ENCODE results near the gene CEP104. TPM values are rescaled to one million over a fixed set of nuclear protein-coding genes. Genes with fewer than 3 reads are reported as not detected.

The CEP104 gene
- total and polyA plus RNA-seq, 9 of the 15 experiments (the other 6 are each of a cell fraction or from before 2014, with no cell fraction given): 11.2 to 63.4 (median 42.6) TPM

GRCh38 chr1:3774946-3775489 is 82.0 kb downstream of the CEP104 start (continued):
- TF ChIP-seq DEAF1 (CRISPR knock-in tag; IDR thresholded peaks at IDR 0.05) (no peak), ZNF24 (IDR thresholded peaks at IDR 0.05) (no peak), DIDO1 (tag; IDR thresholded peaks at IDR 0.05; ENCODE audit: low read depth) (no peak), HCFC1 (IDR thresholded peaks at IDR 0.05; ENCODE audit: low read depth, low read length) (no peak), ZNF77 (CRISPR knock-in tag; IDR thresholded peaks at IDR 0.05) (no peak), IRF1 (CRISPR knock-in tag; IDR thresholded peaks at IDR 0.05; ENCODE audit: borderline replicate concordance) (no peak; the same call in 1 of the 2 replicates), ZFP1 (CRISPR knock-in tag; IDR thresholded peaks at IDR 0.05) (no peak), ETV1 (tag; conservative IDR thresholded peaks at IDR 0.05; ENCODE audit: low read depth) (no peak), JUN (IDR thresholded peaks at IDR 0.05; ENCODE audit: borderline replicate concordance, low read depth, low read length) (peak; percentile 31; the same call in 1 of the 2 replicates), JUN (CRISPR knock-in tag; IDR thresholded peaks at IDR 0.05; ENCODE audit: borderline replicate concordance) (no peak), ZNF274 (IDR thresholded peaks at IDR 0.05; ENCODE audit: borderline replicate concordance, low read depth, low read length) (no peak), RNF219 (CRISPR knock-in tag; IDR thresholded peaks at IDR 0.05) (peak; percentile 44; the same call in 1 of the 2 replicates), ZNF347 (CRISPR knock-in tag; IDR thresholded peaks at IDR 0.05; ENCODE audit: low read depth) (no peak), E2F6 (IDR thresholded peaks at IDR 0.05; ENCODE audit: borderline replicate concordance in 1 of 2, extremely low read depth in 1 of 2, insufficient read depth in 1 of 2, insufficient read length in 1 of 2, low read depth in 1 of 2, low read length in 1 of 2, poor library complexity in 1 of 2, severe bottlenecking in 1 of 2) (peak; percentile 12 to 72), OTX1 (CRISPR knock-in tag; IDR thresholded peaks at IDR 0.05) (no peak), RREB1 (CRISPR knock-in tag; IDR thresholded peaks at IDR 0.05) (peak; percentile 78)
